GM19328 (cell line): Measurements from ENCODE around the gene ZBTB45.

Experiments used
- ATAC-seq: cut with Tn5 transposase; IDR thresholded peaks from one replicate; pipeline ENCODE4 v1.9.1; 2021; ENCODE audit warnings: mild to moderate bottlenecking, moderate library complexity; ENCODE audit not compliant: unreplicated experiment

ZBTB45 gene

GRCh38 chr19:58555369-58555885, 35.8 kb upstream of the ZBTB45 start:
- no peak for ATAC-seq

- peak; percentile 35 for ATAC-seq
Measured at GRCh38 chr19:58554494-58555368, 35.1 kb upstream of the ZBTB45 start, which contains the start of gene CHMP2A. TSS of gene CHMP2A (minus strand) at chr19:58555105. CDS start at chr19:58554212, 893 bp downstream.

GRCh38 chr19:58553799-58554493, 34.3 kb upstream of the ZBTB45 start:
- no peak for ATAC-seq

GRCh38 chr19:58552655-58553054, 33.0 kb upstream of the ZBTB45 start:
- ATAC-seq, result no peak

- no peak for ATAC-seq
Measured at GRCh38 chr19:58551577-58552471, 32.2 kb upstream of the ZBTB45 start.

- ATAC-seq, result no peak
Measured at GRCh38 chr19:58551123-58551497, 31.5 kb upstream of the ZBTB45 start.

GRCh38 chr19:58550362-58551122, 30.9 kb upstream of the ZBTB45 start:
- ATAC-seq, result no peak

GRCh38 chr19:58549664-58550361, 30.2 kb upstream of the ZBTB45 start:
- no peak for ATAC-seq

GRCh38 chr19:58548859-58549663, 29.5 kb upstream of the ZBTB45 start:
- no peak for ATAC-seq

- no peak for ATAC-seq
Measured at GRCh38 chr19:58547323-58548312, 28.0 kb upstream of the ZBTB45 start.

GRCh38 chr19:58546019-58546530, 26.5 kb upstream of the ZBTB45 start:
- no peak for ATAC-seq

- ATAC-seq, result no peak
Measured at GRCh38 chr19:58545286-58546018, 25.8 kb upstream of the ZBTB45 start.

GRCh38 chr19:58544591-58545285, 25.1 kb upstream of the ZBTB45 start:
- peak; percentile 40 for ATAC-seq

GRCh38 chr19:58543826-58544590, 24.4 kb upstream of the ZBTB45 start, which contains the start of gene TRIM28:
TSS of gene TRIM28 (plus strand) at chr19:58544064. CDS start at chr19:58544758, 694 bp downstream.
- peak; percentile 82 for ATAC-seq
